K562 (cell line): Measurements from ENCODE around the gene ANKS1A. TPM values are rescaled to one million over a fixed set of nuclear protein-coding genes. Genes with fewer than 3 reads are reported as not detected.

ENCODE experiments used
- ATAC-seq: fragments of 200-7000 bp; cut with Tn5 transposase; 3 replicates; pipeline ENCODE4 v1.9.1; 2020; ENCODE audit warnings: moderate library complexity
- BruUV-seq: library from RNA; stranded (reverse); fragments of 400-500 nt; replicated peaks from 2 replicates; lab custom pipeline; 2021; lab: Mats Ljungman, UMichigan
- CTCF ChIA-PET: fragments of 300-600 bp; formaldehyde crosslinking; extraction: SDS; loops from one replicate; lab custom pipeline; 2021; ENCODE audit warnings: low intra/inter-chr PET ratio; lab: Yijun Ruan, JAX
- POLR2A ChIA-PET: fragments of 300-600, 350-650 bp; sonication (Branson Sonifier 250); formaldehyde crosslinking; extraction: SDS; loops from one replicate; lab custom pipeline; 2021; ENCODE audit warnings: antibody characterized with exemption, inconsistent platforms; lab: Yijun Ruan, JAX
- DNase-seq, 4 experiments: peaks; one replicate each; pipeline versions ENCODE4 v3.0.0 to v3.0.0-alpha.2; 2011 to 2018; ENCODE audit warnings: low spot score in 3 of 4, mixed read lengths in 3 of 4; ENCODE audit errors: extremely low read depth in 1 of 4
- FAIRE-seq: peaks from 2 replicates; lab custom pipeline; 2011; peaks lifted over from hg19 to GRCh38; lab: Jason Lieb, UNC
- H2AFZ ChIP-seq: 2 replicates; pipeline ENCODE4 v1.6.0; 2011; ENCODE audit warnings: low read depth, low read length, control low read depth, inconsistent platforms
- H3K27ac ChIP-seq: fragments of 200-600 bp; 3 replicates; pipeline ENCODE4 v1.8.0; 2011; ENCODE audit warnings: low read depth, mild to moderate bottlenecking, control low read depth, inconsistent platforms, low read length, moderate library complexity, mixed read lengths; ENCODE audit errors: extremely low read depth
- H3K27me3 ChIP-seq, 2 experiments: fragments of 300-600 bp in 1 of 2; 2 replicates in 1 of 2; 3 replicates in 1 of 2; pipeline versions ENCODE4 v1.6.0 to v1.8.0; 2011; ENCODE audit warnings: inconsistent platforms in 2 of 2, low read length in 2 of 2, mild to moderate bottlenecking in 1 of 2, mixed read lengths in 1 of 2, moderate library complexity in 1 of 2; ENCODE audit not compliant: control insufficient read depth in 2 of 2, insufficient read depth in 2 of 2
- H3K36me3 ChIP-seq: fragments of 300-600 bp; 3 replicates; pipeline ENCODE4 v1.8.0; 2011; ENCODE audit warnings: mild to moderate bottlenecking, low read length, inconsistent platforms; ENCODE audit not compliant: control insufficient read depth, insufficient read depth
- H3K4me1 ChIP-seq, 2 experiments: fragments of 200-600 bp in 1 of 2; replicated peaks in 1 of 2; 2 replicates in 1 of 2; 3 replicates in 1 of 2; pipeline versions ENCODE4 v1.5.1 to v1.8.0; 2011; ENCODE audit warnings: inconsistent platforms in 2 of 2, low read length in 2 of 2, mild to moderate bottlenecking in 1 of 2, mixed read lengths in 1 of 2, moderate library complexity in 1 of 2; ENCODE audit not compliant: control insufficient read depth in 2 of 2, insufficient read depth in 2 of 2
- H3K4me2 ChIP-seq: 2 replicates; pipeline ENCODE4 v1.6.1; 2011; ENCODE audit warnings: low read length, control low read depth, inconsistent platforms, mixed read lengths; ENCODE audit not compliant: insufficient read depth
- H3K4me3 ChIP-seq: fragments of 200-600 bp; sonication (generic), shearing (Covaris generic); 2 replicates; pipeline ENCODE4 v1.5.1; 2016; ENCODE audit warnings: control low read depth, inconsistent platforms
- H3K79me2 ChIP-seq: fragments of 200-600 bp; 3 replicates; pipeline ENCODE4 v1.8.0; 2011; ENCODE audit warnings: low read length, inconsistent platforms; ENCODE audit not compliant: control insufficient read depth, insufficient read depth
- H3K9ac ChIP-seq, 2 experiments: 2 replicates each; pipeline versions ENCODE4 v1.6.0 to v1.6.1; 2011; ENCODE audit warnings: low read depth in 2 of 2, low read length in 2 of 2, control low read depth in 1 of 2, inconsistent platforms in 1 of 2, mild to moderate bottlenecking in 1 of 2, mixed read lengths in 1 of 2; ENCODE audit not compliant: insufficient read depth in 1 of 2
- H3K9me1 ChIP-seq: one replicate; pipeline ENCODE4 v1.6.0; 2011; ENCODE audit warnings: inconsistent platforms, mild to moderate bottlenecking, low read length, moderate library complexity; ENCODE audit not compliant: control insufficient read depth, insufficient read depth
- H3K9me3 ChIP-seq: replicated peaks from 2 replicates; pipeline ENCODE4 v1.5.1; 2011; ENCODE audit warnings: low read depth, low read length, inconsistent platforms; ENCODE audit not compliant: control insufficient read depth, insufficient read depth
- H4K20me1 ChIP-seq: replicated peaks from 2 replicates; pipeline ENCODE4 v1.6.1; 2011; ENCODE audit warnings: low read length, inconsistent platforms, mixed read lengths; ENCODE audit not compliant: control insufficient read depth, insufficient read depth
- BCL6 ChIP-seq: fragments of 250-450 bp; sonication (Bioruptor Pico); IDR thresholded peaks from 2 replicates; pipeline ENCODE4 v1.4.0; 2020
- GABPA ChIP-seq: fragments of 200-800 bp; sonication (Bioruptor generic); conservative IDR thresholded peaks from 2 replicates; pipeline ENCODE4 v1.6.1; 2016; ENCODE audit warnings: low read depth, missing genetic modification characterization, missing compliant biosample characterization
- GABPB1 ChIP-seq: sonication (generic); formaldehyde crosslinking; IDR thresholded peaks from 2 replicates; pipeline ENCODE4 v1.8.0; 2022; ENCODE audit warnings: mild to moderate bottlenecking, missing genetic modification reagents
- HDAC3 ChIP-seq: fragments of 450-650 bp; IDR thresholded peaks from 2 replicates; pipeline ENCODE4 v1.6.1; 2018; ENCODE audit warnings: borderline replicate concordance, mild to moderate bottlenecking, moderate library complexity; ENCODE audit not compliant: partially characterized antibody
- HMGN3 ChIP-seq: IDR thresholded peaks from 2 replicates; pipeline ENCODE4 v1.6.1; 2011; ENCODE audit warnings: borderline replicate concordance, low read depth, mild to moderate bottlenecking, mixed read lengths, low read length; ENCODE audit not compliant: insufficient read length; ENCODE audit errors: extremely low read depth
- MCM3 ChIP-seq: fragments of 450-650 bp; IDR thresholded peaks from 2 replicates; pipeline ENCODE4 v1.6.1; 2016
- NELFE ChIP-seq: IDR thresholded peaks from 2 replicates; pipeline ENCODE4 v1.6.1; 2011; ENCODE audit warnings: mild to moderate bottlenecking; ENCODE audit not compliant: insufficient read depth, insufficient read length
- NFYB ChIP-seq: IDR thresholded peaks from 2 replicates; pipeline ENCODE4 v1.6.1; 2011; ENCODE audit warnings: mild to moderate bottlenecking, moderate library complexity; ENCODE audit not compliant: insufficient read length; ENCODE audit errors: extremely low read depth
- PML ChIP-seq: IDR thresholded peaks from 2 replicates; pipeline ENCODE4 v1.6.1; 2012; ENCODE audit warnings: low read length, inconsistent platforms
- POLR2AphosphoS2 ChIP-seq: IDR thresholded peaks from 2 replicates; pipeline ENCODE4 v1.6.1; 2012; ENCODE audit warnings: low read length, improper control_type of control experiment
- POLR2AphosphoS5 ChIP-seq: IDR thresholded peaks from 2 replicates; pipeline ENCODE4 v1.6.1; 2011; ENCODE audit warnings: mild to moderate bottlenecking, low read depth, low read length, moderate library complexity; ENCODE audit not compliant: control insufficient read depth, insufficient read depth
- RBM25 ChIP-seq: fragments of 200-400 bp; formaldehyde crosslinking; IDR thresholded peaks from 2 replicates; pipeline ENCODE4 v1.6.1; 2018; ENCODE audit warnings: low read length, low read depth, moderate library complexity; ENCODE audit not compliant: severe bottlenecking
- RFX1 ChIP-seq: fragments of 450-650 bp; IDR thresholded peaks from 2 replicates; pipeline ENCODE4 v1.6.1; 2016; ENCODE audit warnings: mild to moderate bottlenecking, moderate library complexity
- SMAD2 ChIP-seq: fragments of 150-350 bp; IDR thresholded peaks from 2 replicates; pipeline ENCODE4 v1.6.1; 2014; ENCODE audit warnings: low read depth, mild to moderate bottlenecking, low read length
- XRCC4 ChIP-seq: IDR thresholded peaks from one replicate; pipeline ENCODE4 v1.6.1; 2011; ENCODE audit not compliant: insufficient read depth, insufficient read length; ENCODE audit errors: extremely low read depth
- ZBTB2 ChIP-seq: fragments of 450-650 bp; IDR thresholded peaks from 2 replicates; pipeline ENCODE4 v1.6.1; 2016; ENCODE audit warnings: antibody characterized with exemption
- ZNF197 ChIP-seq: fragments of 200-800 bp; sonication (Bioruptor generic); IDR thresholded peaks from 2 replicates; pipeline ENCODE4 v1.6.1; 2016; ENCODE audit warnings: low read depth, missing genetic modification characterization, missing compliant biosample characterization
- ZNF668 ChIP-seq: fragments of 250-450 bp; sonication (Bioruptor Pico); IDR thresholded peaks from 2 replicates; pipeline ENCODE4 v1.8.0; 2022; ENCODE audit warnings: mild to moderate bottlenecking, inconsistent platforms
- ZNF778 ChIP-seq: fragments of 450-650 bp; formaldehyde crosslinking; IDR thresholded peaks from 2 replicates; pipeline ENCODE4 v1.4.0; 2020; ENCODE audit warnings: mild to moderate bottlenecking, moderate library complexity
- WGBS: fragments of 100-300 bp; shearing (Covaris generic); methylation state at CpG from one replicate; pipeline ENCODE4 v1.1.6; 2016; ENCODE audit warnings: low coverage, mixed read lengths; ENCODE audit not compliant: insufficient coverage; ENCODE audit errors: missing lambda C conversion rate; 5-methylcytosine and 5-hydroxymethylcytosine counted together
- in situ Hi-C: fragments of 300-500 bp; cut with MboI; formaldehyde crosslinking; loops from 4 replicates; pipeline ENCODE4 v1.15.0; 2018; ENCODE audit warnings: inconsistent platforms, mixed read lengths
- intact Hi-C: fragments of 100-400 bp; cut with micrococcal nuclease; formaldehyde crosslinking; loops from 2 replicates; pipeline ENCODE4 v1.14.2; 2022
- polyA plus RNA-seq, 8 experiments: library from polyadenylated mRNA; depleted of rRNA in 4 of 8; stranded (reverse) in 5 of 8; unstranded in 3 of 8; fragments of >200 nt; fragmentation: Nextera tagmentation in 2 of 8; fragmentation: Illumina TruSeq in 1 of 8; extraction: Ambion mirVana in 2 of 8; extraction: Trizol in 1 of 8; gene quantifications; 2 replicates each; pipeline versions ENCODE4 v1.2.1 to v1.2.3, GENCODE V29; 2011 to 2014; ENCODE audit warnings: inconsistent platforms in 1 of 8, missing spikeins in 1 of 8
- total RNA-seq, 7 experiments: library from RNA; depleted of rRNA in 6 of 7; stranded (reverse); fragments of >200 nt in 6 of 7; fragmentation: Illumina TruSeq in 2 of 7; extraction: Trizol in 2 of 7; gene quantifications; 2 replicates each; pipeline versions ENCODE4 v1.2.1 to v1.2.3, GENCODE V29; 2011 to 2021; ENCODE audit warnings: low replicate concordance in 1 of 7
- TF ChIP-seq, protein P1 (sequence below), 3 experiments: fragments of 200-800 bp in 1 of 3; sonication (Bioruptor generic) in 1 of 3; sonication (generic) in 1 of 3; formaldehyde crosslinking in 1 of 3; IDR thresholded peaks; 2 replicates each; pipeline versions ENCODE4 v1.6.1 to v1.8.0; 2016 to 2022; ENCODE audit warnings: mild to moderate bottlenecking in 2 of 3, missing compliant biosample characterization in 2 of 3, missing genetic modification characterization in 2 of 3, missing genetic modification reagents in 1 of 3

The ANKS1A gene
- total and polyA plus RNA-seq, 9 of the 15 experiments (the other 6 are each of a cell fraction or from before 2014, with no cell fraction given): 1.1 to 13.8 (median 5.3) TPM

- no peak for TF ChIP-seq HMGN3
Measured at GRCh38 chr6:34864007-34864406, 25.0 kb upstream of the ANKS1A start (continued).

DNA sequence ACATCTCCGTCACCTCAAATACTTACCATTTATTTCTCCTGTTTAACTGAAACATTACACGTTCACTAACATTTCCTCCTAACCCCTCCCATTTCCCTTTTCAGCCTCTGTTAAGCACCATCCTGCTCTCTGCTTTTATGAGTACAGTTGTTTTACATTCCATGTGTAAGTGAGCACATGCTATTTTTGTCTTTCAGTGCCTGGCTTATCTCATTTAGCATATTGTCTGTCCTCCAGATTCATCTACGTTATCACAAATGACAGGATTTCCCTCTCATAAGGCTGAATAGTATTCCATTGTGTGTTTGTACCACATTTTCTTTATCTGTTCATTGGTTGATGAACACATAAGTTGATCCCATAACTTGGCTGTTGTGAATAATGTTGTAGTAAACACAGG, 23.9 kb upstream of the ANKS1A start:
- H3K4me2 ChIP-seq: peak overlapping the region; percentile 23; the same call in 1 of the 2 replicates
- peak; percentile 94 for ATAC-seq
- H3K79me2 ChIP-seq: peaks cover 3% of the 10 kb centered on the region; the same call in 1 of the 3 replicates
- no peaks in the 10 kb centered on the region for H3K9me3 ChIP-seq
- no peak overlapping the region for H2AFZ ChIP-seq
- intact Hi-C loops: no loop called here
- H3K27me3 ChIP-seq: no peaks in the 10 kb centered on the region
- H3K4me1 ChIP-seq: peaks cover 4 to 17% of the 10 kb centered on the region in 2 experiments; a peak in 4 of 5 replicates
- no peak overlapping the region for H3K9ac ChIP-seq
- H3K27ac ChIP-seq: peak overlapping the region; percentile 46; the same call in 2 of the 3 replicates
- WGBS: 6% methylated on average over 3 of the region's 3 CpGs
- H3K4me3 ChIP-seq: no peak overlapping the region
- peaks cover 61% of the 10 kb centered on the region for H3K36me3 ChIP-seq
- DNase-seq: peak; percentile 64 to 83 (median 73)
- no TSS peak for BruUV-seq
- peak; percentile 71 for FAIRE-seq
- 0 out of 2 replicates have a peak, but pooled peaks cover 5% of the 10 kb centered on the region for H4K20me1 ChIP-seq
- POLR2A ChIA-PET: interaction anchor here (0.6 to 2.5 kb wide), 3 partner anchors 11 to 183 kb away, joined by 3 to 10 read pairs (median 7); no protein-coding TSS in a partner anchor
- in situ Hi-C loops: no loop called here
- no peaks in the 10 kb centered on the region for H3K9me1 ChIP-seq
- CTCF ChIA-PET: no interaction called here
- TF ChIP-seq XRCC4: no peak
- no peak for TF ChIP-seq NFYB
- no peak for TF ChIP-seq NELFE
- no peak for TF ChIP-seq GABPB1 (CRISPR knock-in tag)
- TF ChIP-seq, protein P1, sequence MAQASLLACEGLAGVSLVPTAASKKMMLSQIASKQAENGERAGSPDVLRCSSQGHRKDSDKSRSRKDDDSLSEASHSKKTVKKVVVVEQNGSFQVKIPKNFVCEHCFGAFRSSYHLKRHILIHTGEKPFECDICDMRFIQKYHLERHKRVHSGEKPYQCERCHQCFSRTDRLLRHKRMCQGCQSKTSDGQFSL (CRISPR knock-in tag; IDR thresholded peaks at IDR 0.05): no peak
- TF ChIP-seq, protein P1 (tag; IDR thresholded peaks at IDR 0.05): no peak
- TF ChIP-seq ZNF668: no peak
- TF ChIP-seq POLR2AphosphoS2: no peak
- peak; percentile 96 for TF ChIP-seq PML
- TF ChIP-seq ZNF197 (CRISPR knock-in tag): 0 out of 2 replicates have a peak, but pooled peaks have one; percentile 34
- TF ChIP-seq GABPA: peak; percentile 43; the same call in 1 of the 2 replicates
- no peak for TF ChIP-seq BCL6 (CRISPR knock-in tag)
- TF ChIP-seq POLR2AphosphoS5: peak; percentile 86
- TF ChIP-seq ZNF778 (CRISPR knock-in tag): no peak
- TF ChIP-seq RBM25: no peak
- no peak for TF ChIP-seq MCM3
- no peak for TF ChIP-seq SMAD2
- TF ChIP-seq RFX1: no peak
- peak; percentile 90 for TF ChIP-seq HDAC3
- peak; percentile 71; the same call in 1 of the 2 replicates for TF ChIP-seq ZBTB2
